H9 (cell line): ENCODE data around the gene PRH2. TPM values are rescaled to one million over a fixed set of nuclear protein-coding genes. Genes with fewer than 3 reads are reported as not detected.

Source experiments
- DNase-seq: peaks from one replicate; pipeline ENCODE4 v3.0.0-alpha.2; 2017
- H2AFZ ChIP-seq: one replicate; pipeline ENCODE4 v1.6.1; 2013; ENCODE audit warnings: mild to moderate bottlenecking, low read length, control low read depth, moderate library complexity
- H2AK5ac ChIP-seq: 2 replicates; pipeline ENCODE4 v1.6.1; 2013; ENCODE audit warnings: low read length, control low read depth, mixed read lengths; ENCODE audit not compliant: insufficient read length
- H2BK120ac ChIP-seq: one replicate; pipeline ENCODE4 v1.6.1; 2013; ENCODE audit warnings: low read depth, mild to moderate bottlenecking, low read length, control low read depth, inconsistent platforms; ENCODE audit not compliant: poor library complexity, severe bottlenecking
- H2BK12ac ChIP-seq: 2 replicates; pipeline ENCODE4 v1.6.1; 2013; ENCODE audit warnings: low read length, control low read depth, mixed read lengths, low read depth; ENCODE audit not compliant: insufficient read length
- H2BK15ac ChIP-seq: 2 replicates; pipeline ENCODE4 v1.6.1; 2013; ENCODE audit warnings: low read depth, low read length, control low read depth
- H2BK20ac ChIP-seq: one replicate; pipeline ENCODE4 v1.6.1; 2013; ENCODE audit warnings: low read depth, mild to moderate bottlenecking, low read length, control low read depth, inconsistent platforms; ENCODE audit not compliant: poor library complexity, severe bottlenecking
- H2BK5ac ChIP-seq: 2 replicates; pipeline ENCODE4 v1.6.1; 2013; ENCODE audit warnings: low read length, control low read depth, mixed read lengths; ENCODE audit not compliant: insufficient read length
- H3K14ac ChIP-seq: 2 replicates; pipeline ENCODE4 v1.6.1; 2013; ENCODE audit warnings: low read length, control low read depth; ENCODE audit not compliant: insufficient read depth
- H3K18ac ChIP-seq: 2 replicates; pipeline ENCODE4 v1.6.1; 2013; ENCODE audit warnings: low read depth, mild to moderate bottlenecking, mixed read lengths, low read length, control low read depth; ENCODE audit not compliant: insufficient read length
- H3K23ac ChIP-seq: 2 replicates; pipeline ENCODE4 v1.6.1; 2013; ENCODE audit warnings: low read length, control low read depth, mixed read lengths, low read depth; ENCODE audit not compliant: insufficient read length
- H3K23me2 ChIP-seq: 2 replicates; pipeline ENCODE4 v1.6.1; 2013; ENCODE audit warnings: low read depth, mild to moderate bottlenecking, mixed read lengths, low read length, control low read depth; ENCODE audit not compliant: insufficient read length, poor library complexity, severe bottlenecking
- H3K27ac ChIP-seq: 2 replicates; pipeline ENCODE4 v1.5.1; 2013; ENCODE audit warnings: low read length, control low read depth, mixed read lengths, low read depth; ENCODE audit not compliant: insufficient read length
- H3K27me3 ChIP-seq: 2 replicates; pipeline ENCODE4 v1.6.1; 2013; ENCODE audit warnings: low read length, control low read depth, inconsistent platforms; ENCODE audit not compliant: insufficient read depth
- H3K4ac ChIP-seq: 2 replicates; pipeline ENCODE4 v1.6.1; 2013; ENCODE audit warnings: low read depth, mild to moderate bottlenecking, control low read depth, inconsistent platforms, low read length, moderate library complexity
- H3K4me1 ChIP-seq: 2 replicates; pipeline ENCODE4 v1.6.1; 2013; ENCODE audit warnings: low read length, control low read depth, inconsistent platforms; ENCODE audit not compliant: insufficient read depth
- H3K4me2 ChIP-seq: 2 replicates; pipeline ENCODE4 v1.6.1; 2013; ENCODE audit warnings: low read length, control low read depth, mixed read lengths; ENCODE audit not compliant: insufficient read length, insufficient read depth
- H3K56ac ChIP-seq: 2 replicates; pipeline ENCODE4 v1.6.1; 2013; ENCODE audit warnings: low read depth, mild to moderate bottlenecking, mixed read lengths, low read length, control low read depth; ENCODE audit not compliant: insufficient read length
- H3K79me1 ChIP-seq: 2 replicates; pipeline ENCODE4 v1.6.1; 2013; ENCODE audit warnings: low read depth, mild to moderate bottlenecking, moderate library complexity, low read length, control low read depth, inconsistent platforms; ENCODE audit not compliant: insufficient read depth, poor library complexity, severe bottlenecking
- H3K79me2 ChIP-seq: 2 replicates; pipeline ENCODE4 v1.6.1; 2013; ENCODE audit warnings: low read length, control low read depth, inconsistent platforms; ENCODE audit not compliant: insufficient read depth
- H3K9ac ChIP-seq: 2 replicates; pipeline ENCODE4 v1.6.1; 2013; ENCODE audit warnings: low read length, control low read depth, mixed read lengths; ENCODE audit not compliant: insufficient read length; ENCODE audit errors: extremely low read depth
- H3K9me3 ChIP-seq: one replicate; pipeline ENCODE4 v1.6.1; 2013; ENCODE audit warnings: low read depth, low read length, inconsistent platforms; ENCODE audit not compliant: control insufficient read depth
- H3T11ph ChIP-seq: one replicate; pipeline ENCODE4 v1.6.1; 2013; ENCODE audit warnings: mild to moderate bottlenecking, low read length, control low read depth, inconsistent platforms
- H4K20me1 ChIP-seq: one replicate; pipeline ENCODE4 v1.6.1; 2013; ENCODE audit not compliant: control insufficient read depth, insufficient read length, insufficient read depth
- H4K5ac ChIP-seq: 2 replicates; pipeline ENCODE4 v1.6.1; 2013; ENCODE audit warnings: low read depth, mild to moderate bottlenecking, mixed read lengths, low read length, control low read depth; ENCODE audit not compliant: insufficient read length
- H4K8ac ChIP-seq: replicated peaks from 2 replicates; pipeline ENCODE4 v1.6.1; 2013; ENCODE audit warnings: low read length, control low read depth, mixed read lengths, low read depth; ENCODE audit not compliant: insufficient read length
- H4K91ac ChIP-seq: 2 replicates; pipeline ENCODE4 v1.6.1; 2013; ENCODE audit warnings: low read depth, mild to moderate bottlenecking, moderate library complexity, mixed read lengths, low read length, control low read depth; ENCODE audit not compliant: insufficient read length
- H3K27ac Mint-ChIP-seq, 3 experiments: 2 replicates in 2 of 3; 3 replicates in 1 of 3; pipeline ENCODE4 v1.8.0; 2020 to 2021; ENCODE audit warnings: mixed read lengths in 3 of 3, mild to moderate bottlenecking in 1 of 3, moderate library complexity in 1 of 3
- H3K27me3 Mint-ChIP-seq: 2 replicates; pipeline ENCODE4 v1.8.0; 2021; ENCODE audit warnings: low read depth, mild to moderate bottlenecking, moderate library complexity, mixed read lengths
- H3K36me3 Mint-ChIP-seq, 3 experiments: 2 replicates in 2 of 3; 3 replicates in 1 of 3; pipeline ENCODE4 v1.8.0; 2020 to 2021; ENCODE audit warnings: low read depth in 3 of 3, mixed read lengths in 3 of 3; ENCODE audit not compliant: insufficient read depth in 1 of 3
- H3K4me1 Mint-ChIP-seq, 2 experiments: 2 replicates each; pipeline ENCODE4 v1.8.0; 2020; ENCODE audit warnings: mixed read lengths in 2 of 2
- H3K4me3 Mint-ChIP-seq, 2 experiments: 2 replicates in 1 of 2; 3 replicates in 1 of 2; pipeline ENCODE4 v1.8.0; 2020 to 2021; ENCODE audit warnings: mild to moderate bottlenecking in 2 of 2, mixed read lengths in 2 of 2, moderate library complexity in 1 of 2
- H3K9me3 Mint-ChIP-seq, 2 experiments: 2 replicates in 1 of 2; 3 replicates in 1 of 2; pipeline ENCODE4 v1.8.0; 2020; ENCODE audit warnings: mild to moderate bottlenecking in 2 of 2, mixed read lengths in 2 of 2, moderate library complexity in 1 of 2
- WGBS: extraction: QIAGEN DNeasy Blood & Tissue Kit; methylation state at CpG from one replicate; pipeline ENCODE4 v1.1.7; 2013; ENCODE audit warnings: missing lambda C conversion rate, low lambda C conversion rate, mixed read lengths; ENCODE audit not compliant: insufficient read length; ENCODE audit errors: extremely low coverage; 5-methylcytosine and 5-hydroxymethylcytosine counted together
- total RNA-seq: library from RNA; stranded (reverse); gene quantifications from 2 replicates; pipeline ENCODE4 v1.2.1, GENCODE V29; 2021
- TF ChIP-seq, protein P1 (sequence below): fragments of 200-600 bp; sonication (generic); conservative IDR thresholded peaks from 3 replicates; pipeline ENCODE4 v1.8.0; 2021; ENCODE audit warnings: antibody characterized with exemption, mild to moderate bottlenecking

Gene PRH2
- total RNA-seq, 1 experiment from 2014 or later, result not detected

DNA sequence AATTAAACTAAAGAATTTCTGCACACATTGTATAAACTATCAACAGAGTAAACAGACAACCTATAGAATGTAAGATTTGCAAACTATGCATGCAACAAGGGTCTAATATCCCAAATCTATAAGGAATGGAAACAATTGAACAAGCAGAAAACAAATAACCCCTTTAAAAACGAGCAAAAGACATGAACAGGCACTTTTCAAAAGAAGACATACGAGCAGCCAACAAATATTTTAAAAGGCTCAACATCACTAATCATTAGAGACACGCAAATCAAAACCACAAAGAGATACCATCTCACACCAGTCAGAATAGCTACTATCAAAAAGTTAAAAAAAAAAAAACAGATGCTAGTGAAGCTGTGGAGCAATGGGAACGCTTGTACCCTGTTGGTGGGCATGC, 24.4 kb upstream of the PRH2 start:
- Histone ChIP-seq H2BK15ac (no peak overlapping the region), H3K18ac (no peak overlapping the region), H4K8ac (no peak overlapping the region), H3K23me2 (no peaks in the 10 kb centered on the region), H3K4ac (no peak overlapping the region), H3K9me3 (no peaks in the 10 kb centered on the region), H4K91ac (no peak overlapping the region), H2BK20ac (no peak overlapping the region), H3K56ac (no peak overlapping the region), H4K20me1 (no peaks in the 10 kb centered on the region), H3K4me1 (no peaks in the 10 kb centered on the region), H2BK5ac (no peak overlapping the region), H3K4me2 (no peak overlapping the region), H2BK12ac (no peak overlapping the region), H3K23ac (no peak overlapping the region), H3K27me3 (no peaks in the 10 kb centered on the region), H3K14ac (no peak overlapping the region), H2AFZ (no peak overlapping the region), H3K79me1 (no peaks in the 10 kb centered on the region), H2BK120ac (no peak overlapping the region), H3K27ac (no peak overlapping the region), H3T11ph (no peak overlapping the region), H4K5ac (no peak overlapping the region), H3K9ac (no peak overlapping the region), H2AK5ac (no peak overlapping the region), H3K79me2 (no peaks in the 10 kb centered on the region)
- no peak overlapping the region for H3K4me3 Mint-ChIP-seq
- WGBS, result no CpG with 5 or more reads among the region's 4 CpGs
- peaks cover 13 to 20% (median 16%) of the 10 kb centered on the region in 3 experiments for H3K36me3 Mint-ChIP-seq
- peaks cover 2% of the 10 kb centered on the region; the same call in 1 of the 2 replicates for H3K27me3 Mint-ChIP-seq
- peaks cover 17 to 30% of the 10 kb centered on the region in 2 experiments for H3K9me3 Mint-ChIP-seq
- TF ChIP-seq, protein P1, sequence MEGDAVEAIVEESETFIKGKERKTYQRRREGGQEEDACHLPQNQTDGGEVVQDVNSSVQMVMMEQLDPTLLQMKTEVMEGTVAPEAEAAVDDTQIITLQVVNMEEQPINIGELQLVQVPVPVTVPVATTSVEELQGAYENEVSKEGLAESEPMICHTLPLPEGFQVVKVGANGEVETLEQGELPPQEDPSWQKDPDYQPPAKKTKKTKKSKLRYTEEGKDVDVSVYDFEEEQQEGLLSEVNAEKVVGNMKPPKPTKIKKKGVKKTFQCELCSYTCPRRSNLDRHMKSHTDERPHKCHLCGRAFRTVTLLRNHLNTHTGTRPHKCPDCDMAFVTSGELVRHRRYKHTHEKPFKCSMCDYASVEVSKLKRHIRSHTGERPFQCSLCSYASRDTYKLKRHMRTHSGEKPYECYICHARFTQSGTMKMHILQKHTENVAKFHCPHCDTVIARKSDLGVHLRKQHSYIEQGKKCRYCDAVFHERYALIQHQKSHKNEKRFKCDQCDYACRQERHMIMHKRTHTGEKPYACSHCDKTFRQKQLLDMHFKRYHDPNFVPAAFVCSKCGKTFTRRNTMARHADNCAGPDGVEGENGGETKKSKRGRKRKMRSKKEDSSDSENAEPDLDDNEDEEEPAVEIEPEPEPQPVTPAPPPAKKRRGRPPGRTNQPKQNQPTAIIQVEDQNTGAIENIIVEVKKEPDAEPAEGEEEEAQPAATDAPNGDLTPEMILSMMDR, result no peak
- no peaks in the 10 kb centered on the region for H3K4me1 Mint-ChIP-seq
- H3K27ac Mint-ChIP-seq, result no peak overlapping the region
- DNase-seq, result no peak
